Glutamatergic neuron (in vitro differentiated cells): ENCODE data around the gene DOCK11. TPM values are rescaled to one million over a fixed set of nuclear protein-coding genes. Genes with fewer than 3 reads are reported as not detected.

Source experiments
- DNase-seq: peaks from one replicate; pipeline ENCODE4 v3.0.0; 2022
- H3K27ac Mint-ChIP-seq: one replicate; pipeline ENCODE4 v1.8.0; 2020; ENCODE audit warnings: mild to moderate bottlenecking, mixed read lengths, inconsistent platforms; ENCODE audit not compliant: unreplicated experiment
- H3K27me3 Mint-ChIP-seq: one replicate; pipeline ENCODE4 v1.8.0; 2020; ENCODE audit warnings: mild to moderate bottlenecking, moderate library complexity, mixed read lengths, inconsistent platforms; ENCODE audit not compliant: unreplicated experiment
- H3K36me3 Mint-ChIP-seq: one replicate; pipeline ENCODE4 v1.8.0; 2020; ENCODE audit warnings: mild to moderate bottlenecking, mixed read lengths, inconsistent platforms; ENCODE audit not compliant: unreplicated experiment
- H3K4me1 Mint-ChIP-seq: one replicate; pipeline ENCODE4 v1.8.0; 2020; ENCODE audit warnings: mild to moderate bottlenecking, low read depth, mixed read lengths, inconsistent platforms; ENCODE audit not compliant: unreplicated experiment
- H3K4me3 Mint-ChIP-seq: one replicate; pipeline ENCODE4 v1.8.0; 2020; ENCODE audit warnings: mild to moderate bottlenecking, mixed read lengths, inconsistent platforms; ENCODE audit not compliant: unreplicated experiment
- H3K9me3 Mint-ChIP-seq: one replicate; pipeline ENCODE4 v1.8.0; 2020; ENCODE audit warnings: mild to moderate bottlenecking, moderate library complexity, mixed read lengths, inconsistent platforms; ENCODE audit not compliant: unreplicated experiment
- CTCF ChIP-seq: fragments of 200-600 bp; sonication (generic); IDR thresholded peaks from one replicate; pipeline ENCODE4 v1.5.0; 2021; ENCODE audit not compliant: partially characterized antibody, unreplicated experiment
- total RNA-seq: library from RNA; stranded (reverse); fragmentation: NEBNext Ultra II Directional; extraction: Animal tissue kit (Norgen Biotek cat#: 25700); gene quantifications from one replicate; pipeline ENCODE4 v1.2.1, GENCODE V29; 2021; ENCODE audit not compliant: unreplicated experiment

DOCK11 gene
- total RNA-seq, 1 donor from 2014 or later = 53.1 TPM

- Mint-ChIP-seq H3K27me3 (no peaks in the 10 kb centered on the region), H3K27ac (no peak overlapping the region), H3K4me3 (no peak overlapping the region), H3K36me3 (no peaks in the 10 kb centered on the region), H3K9me3 (no peaks in the 10 kb centered on the region), H3K4me1 (no peaks in the 10 kb centered on the region)
- no peak for DNase-seq
- no peak for TF ChIP-seq CTCF
These were observed 169.6 kb downstream of the DOCK11 start for GRCh38 chrX:118665204-118665603.

- no peaks in the 10 kb centered on the region for H3K36me3 Mint-ChIP-seq
These were observed 170.9 kb downstream of the DOCK11 start for GRCh38 chrX:118666521-118666920.

GRCh38 chrX:118669435-118669834, 173.8 kb downstream of the DOCK11 start:
- H3K27me3 Mint-ChIP-seq = no peaks in the 10 kb centered on the region
- TF ChIP-seq CTCF = no peak
- DNase-seq = no peak

More at GRCh38 chrX:118666521-118666920, 170.9 kb downstream of the DOCK11 start:
- Mint-ChIP-seq H3K4me3 (no peak overlapping the region), H3K27ac (no peak overlapping the region), H3K9me3 (no peaks in the 10 kb centered on the region), H3K27me3 (no peaks in the 10 kb centered on the region), H3K4me1 (no peaks in the 10 kb centered on the region)
- no peak for TF ChIP-seq CTCF
- DNase-seq = no peak

DNA sequence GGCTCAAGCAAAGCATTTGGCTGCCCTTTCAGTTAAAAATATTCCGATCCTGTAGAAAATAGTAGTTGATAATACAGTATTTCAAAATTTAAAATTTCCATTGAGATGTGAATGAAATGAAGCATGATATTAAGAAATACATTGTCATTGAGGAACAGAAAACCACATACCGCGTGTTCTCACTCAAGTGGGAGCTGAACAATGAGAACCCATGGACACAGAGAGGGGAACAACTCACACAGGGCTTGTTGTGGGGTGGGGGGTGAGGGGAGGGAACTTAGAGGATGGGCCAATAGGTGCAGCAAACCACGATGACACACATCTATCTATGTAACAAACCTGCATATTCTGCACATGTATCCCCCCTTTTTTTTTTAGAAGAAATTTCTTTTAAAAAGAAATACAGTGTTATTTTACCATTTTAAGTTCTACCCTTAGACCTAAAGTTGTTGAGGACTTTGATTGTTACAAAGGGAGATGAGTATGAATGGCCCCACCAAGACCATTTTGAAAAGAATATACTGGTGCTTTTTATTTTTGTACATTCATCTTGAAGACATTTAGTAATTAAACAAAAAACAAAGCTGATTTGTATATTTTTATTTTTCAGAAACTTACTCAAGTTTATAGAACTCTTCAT, 179.8 kb downstream of the DOCK11 start:
- no peaks in the 10 kb centered on the region for H3K9me3 Mint-ChIP-seq
- no peak for DNase-seq
- no peak overlapping the region for H3K4me3 Mint-ChIP-seq
- H3K27ac Mint-ChIP-seq = no peak overlapping the region
- no peaks in the 10 kb centered on the region for H3K27me3 Mint-ChIP-seq
- H3K4me1 Mint-ChIP-seq = no peaks in the 10 kb centered on the region
- H3K36me3 Mint-ChIP-seq = no peaks in the 10 kb centered on the region
- TF ChIP-seq CTCF = no peak

More at GRCh38 chrX:118669435-118669834, 173.8 kb downstream of the DOCK11 start:
- Mint-ChIP-seq H3K27ac (no peak overlapping the region), H3K4me1 (no peaks in the 10 kb centered on the region), H3K4me3 (no peak overlapping the region), H3K36me3 (no peaks in the 10 kb centered on the region), H3K9me3 (no peaks in the 10 kb centered on the region)

DNA sequence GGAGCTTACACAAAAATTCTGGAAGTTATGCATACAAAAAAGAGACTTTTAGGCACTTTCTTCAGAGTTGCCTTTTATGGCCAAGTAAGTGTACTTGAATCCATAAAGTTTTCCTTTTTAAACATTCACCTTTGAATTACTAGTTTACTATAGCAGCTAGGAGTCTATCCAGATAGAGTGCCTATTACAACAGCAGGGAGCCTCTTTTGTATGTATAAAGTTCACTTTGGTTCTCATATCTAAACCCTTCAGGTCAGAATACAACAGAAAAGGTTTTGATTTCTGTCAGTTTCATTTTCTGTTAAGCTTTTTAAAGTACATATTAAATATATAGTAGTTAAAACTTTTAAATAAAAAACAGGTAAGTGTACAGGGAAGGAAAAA, 180.3 kb downstream of the DOCK11 start:
- H3K36me3 Mint-ChIP-seq = no peaks in the 10 kb centered on the region
- DNase-seq = no peak
- no peak for TF ChIP-seq CTCF
- no peak overlapping the region for H3K4me3 Mint-ChIP-seq
- H3K27me3 Mint-ChIP-seq = no peaks in the 10 kb centered on the region
- H3K4me1 Mint-ChIP-seq = no peaks in the 10 kb centered on the region
- H3K9me3 Mint-ChIP-seq = no peaks in the 10 kb centered on the region
- H3K27ac Mint-ChIP-seq = no peak overlapping the region
